Kidney (tissue), 14 donors: ENCODE data around the gene ABHD11. TPM values are rescaled to one million over a fixed set of nuclear protein-coding genes. Genes with fewer than 3 reads are reported as not detected.

Experiments used
- DNase-seq, 5 donors: peaks; one replicate each; pipeline ENCODE4 v3.0.0-alpha.2; 2013 to 2020
- FAIRE-seq: peaks from 2 replicates; lab custom pipeline; 2012; peaks lifted over from hg19 to GRCh38; lab: Jason Lieb, UNC
- H3K27ac ChIP-seq, 2 donors: one replicate each; pipeline ENCODE4 v1.7.0; 2013; ENCODE audit warnings: low read depth in 2 of 2, low read length in 2 of 2, inconsistent platforms in 1 of 2
- H3K27me3 ChIP-seq: one replicate; pipeline ENCODE4 v1.7.1; 2013; ENCODE audit warnings: low read length, inconsistent platforms; ENCODE audit not compliant: control insufficient read depth, insufficient read depth
- H3K36me3 ChIP-seq, 3 donors: one replicate each; pipeline versions ENCODE4 v1.7.0 to v1.7.1; 2013; ENCODE audit warnings: low read length in 3 of 3, control low read depth in 1 of 3, inconsistent platforms in 1 of 3; ENCODE audit not compliant: insufficient read depth in 3 of 3, control insufficient read depth in 2 of 3
- H3K4me1 ChIP-seq, 3 donors: one replicate each; pipeline versions ENCODE4 v1.7.0 to v1.7.1; 2013; ENCODE audit warnings: low read length in 3 of 3, inconsistent platforms in 1 of 3, low read depth in 1 of 3; ENCODE audit not compliant: control insufficient read depth in 2 of 3, insufficient read depth in 2 of 3
- H3K4me3 ChIP-seq, 3 donors: one replicate each; pipeline versions ENCODE4 v1.7.0 to v1.8.1; 2013; ENCODE audit warnings: low read length in 3 of 3, control low read depth in 1 of 3, inconsistent platforms in 1 of 3
- H3K9ac ChIP-seq, 3 donors: one replicate each; pipeline versions ENCODE4 v1.7.0 to v1.7.1; 2013; ENCODE audit warnings: low read length in 3 of 3, control low read depth in 1 of 3, inconsistent platforms in 1 of 3
- H3K9me3 ChIP-seq, 3 donors: one replicate each; pipeline versions ENCODE4 v1.7.0 to v1.7.1; 2013; ENCODE audit warnings: low read length in 3 of 3, control low read depth in 1 of 3, inconsistent platforms in 1 of 3; ENCODE audit not compliant: control insufficient read depth in 2 of 3, insufficient read depth in 1 of 3
- intact Hi-C: fragments of 100-400 bp; cut with DNase I; formaldehyde crosslinking; loops from one replicate; pipeline ENCODE4 v1.11.1; 2022
- polyA plus RNA-seq: library from polyadenylated mRNA; stranded (reverse); fragments of 350-450 nt; fragmentation: Illumina TruSeq; extraction: RNeasy Lipid Tissue Mini Kit (QIAGEN cat#74804); gene quantifications from one replicate; pipeline ENCODE4 v1.2.3, GENCODE V29; 2014; ENCODE audit warnings: low read depth, low replicate concordance; ENCODE audit not compliant: insufficient read depth
- total RNA-seq: library from RNA; stranded (reverse); fragmentation: NEBNext Ultra II Directional; extraction: Animal tissue kit (Norgen Biotek cat#: 25700); gene quantifications from one replicate; pipeline ENCODE4 v1.2.1, GENCODE V29; 2021
- TF ChIP-seq, protein P1 (sequence below): IDR thresholded peaks from 3 replicates; pipeline ENCODE4 v1.5.1; 2012; ENCODE audit warnings: mild to moderate bottlenecking, moderate library complexity, borderline replicate concordance; ENCODE audit not compliant: insufficient read depth; ENCODE audit errors: extremely low read depth
- donor health status: control.
- donor health status: control.
- donor health status: control.
- donor health status: control.
- donor health status: control.
- donor health status: DM: yes; HTN: yes; CAD: no.
- donor health status: Normal renal cell carcinoma (clear cell type).

ABHD11 gene
- total and polyA plus RNA-seq, 2 donors from 2014 or later: 55.3 to 95.7 TPM

DNA sequence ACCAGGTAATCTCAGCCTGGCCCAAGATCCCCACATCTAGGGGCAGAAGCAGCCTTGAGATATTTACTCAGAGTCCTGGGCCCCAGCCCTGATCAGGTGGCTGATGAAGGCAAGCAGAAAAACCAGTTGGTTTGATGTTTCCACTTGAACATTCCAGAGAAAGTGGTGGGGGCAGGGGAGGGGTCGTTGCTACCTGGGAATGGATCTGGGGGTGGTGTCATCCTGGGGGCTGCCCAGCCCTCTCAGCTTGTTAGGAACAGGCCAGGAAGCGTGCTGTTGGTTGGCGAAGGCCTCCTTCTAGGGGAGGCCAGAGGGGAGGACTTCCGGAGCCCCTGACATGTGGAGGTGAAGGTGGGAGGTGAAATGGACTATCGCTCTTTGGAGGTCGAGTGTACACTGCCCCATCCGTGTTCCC lies 3.7 kb upstream of the ABHD11 start:
- Histone ChIP-seq H3K4me1 (peaks cover 4 to 23% (median 19%) of the 10 kb centered on the region in 3 donors), H3K4me3 (peak overlapping the region in 2 of 3 donors; percentile 40 to 53), H3K9me3 (no peaks in the 10 kb centered on the region), H3K9ac (peak overlapping the region in 2 of 3 donors; percentile 46 to 87), H3K27me3 (no peaks in the 10 kb centered on the region), H3K27ac (peak overlapping the region; percentile 98 to 99), H3K36me3 (peaks cover 0 to 2% (median 2%) of the 10 kb centered on the region in 3 donors)
- intact Hi-C loops: no loop called here
- TF ChIP-seq, protein P1, sequence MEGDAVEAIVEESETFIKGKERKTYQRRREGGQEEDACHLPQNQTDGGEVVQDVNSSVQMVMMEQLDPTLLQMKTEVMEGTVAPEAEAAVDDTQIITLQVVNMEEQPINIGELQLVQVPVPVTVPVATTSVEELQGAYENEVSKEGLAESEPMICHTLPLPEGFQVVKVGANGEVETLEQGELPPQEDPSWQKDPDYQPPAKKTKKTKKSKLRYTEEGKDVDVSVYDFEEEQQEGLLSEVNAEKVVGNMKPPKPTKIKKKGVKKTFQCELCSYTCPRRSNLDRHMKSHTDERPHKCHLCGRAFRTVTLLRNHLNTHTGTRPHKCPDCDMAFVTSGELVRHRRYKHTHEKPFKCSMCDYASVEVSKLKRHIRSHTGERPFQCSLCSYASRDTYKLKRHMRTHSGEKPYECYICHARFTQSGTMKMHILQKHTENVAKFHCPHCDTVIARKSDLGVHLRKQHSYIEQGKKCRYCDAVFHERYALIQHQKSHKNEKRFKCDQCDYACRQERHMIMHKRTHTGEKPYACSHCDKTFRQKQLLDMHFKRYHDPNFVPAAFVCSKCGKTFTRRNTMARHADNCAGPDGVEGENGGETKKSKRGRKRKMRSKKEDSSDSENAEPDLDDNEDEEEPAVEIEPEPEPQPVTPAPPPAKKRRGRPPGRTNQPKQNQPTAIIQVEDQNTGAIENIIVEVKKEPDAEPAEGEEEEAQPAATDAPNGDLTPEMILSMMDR: no peak
- FAIRE-seq: no peak
- DNase-seq: peak; percentile 86 to 92 (median 90)

DNA sequence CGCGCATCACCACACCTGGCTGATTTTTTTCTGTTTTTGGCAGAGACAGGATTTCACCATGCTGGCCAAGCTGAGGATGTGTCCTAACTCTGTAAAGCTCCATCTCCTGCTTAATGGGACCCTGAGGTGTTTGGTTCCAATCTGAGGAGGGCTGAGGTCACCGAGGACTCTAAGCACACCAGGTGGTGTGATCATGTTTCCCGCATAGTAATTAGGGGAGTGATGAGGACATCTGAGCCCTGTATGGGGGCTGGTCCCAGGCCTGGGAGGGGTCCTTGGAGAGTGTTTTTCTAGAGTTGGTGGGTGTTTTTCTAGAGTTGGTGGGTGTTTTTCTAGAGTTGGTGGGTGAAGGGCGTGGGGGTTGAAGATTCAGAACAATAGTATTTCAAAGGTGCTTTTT lies 3.0 kb upstream of the ABHD11 start:
- Histone ChIP-seq H3K9me3 (no peaks in the 10 kb centered on the region), H3K36me3 (peaks cover 0 to 6% (median 5%) of the 10 kb centered on the region in 3 donors), H3K9ac (peak overlapping the region in 1 of 3 donors; percentile 87), H3K4me1 (peaks cover 4 to 23% (median 21%) of the 10 kb centered on the region in 3 donors), H3K27me3 (no peaks in the 10 kb centered on the region), H3K27ac (peak overlapping the region; percentile 98 to 99), H3K4me3 (no peak overlapping the region)
- intact Hi-C loops: no loop called here
- TF ChIP-seq, protein P1: no peak
- FAIRE-seq: no peak
- peak in 4 of 5 donors; percentile 74 to 88 (median 83) for DNase-seq

DNA sequence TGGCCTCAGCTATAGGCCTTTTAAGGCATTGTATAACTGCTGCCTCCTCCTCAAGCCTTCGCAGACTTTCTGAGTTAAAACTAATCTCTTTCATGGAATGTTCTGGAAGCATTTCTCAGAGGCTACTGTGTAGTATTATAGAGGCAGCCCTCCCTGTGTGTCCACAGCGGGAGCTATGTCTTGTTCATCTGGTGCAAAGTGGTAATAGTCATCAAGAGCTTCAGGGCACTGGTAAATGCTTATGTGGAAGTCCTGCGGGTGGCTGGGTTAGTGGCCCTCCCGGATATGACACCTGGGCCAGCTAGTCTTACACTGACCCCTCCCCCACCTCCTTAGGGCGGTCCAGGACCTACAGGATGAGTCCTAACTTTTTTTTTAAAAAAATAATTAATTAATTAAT lies 2.2 kb upstream of the ABHD11 start:
- TF ChIP-seq, protein P1: no peak
- Histone ChIP-seq H3K4me1 (peaks cover 4 to 23% (median 21%) of the 10 kb centered on the region in 3 donors), H3K36me3 (peaks cover 0 to 6% (median 5%) of the 10 kb centered on the region in 3 donors), H3K9ac (no peak overlapping the region), H3K27ac (peak overlapping the region; percentile 61 to 62), H3K9me3 (no peaks in the 10 kb centered on the region), H3K27me3 (no peaks in the 10 kb centered on the region), H3K4me3 (no peak overlapping the region)
- intact Hi-C loops: no loop called here
- FAIRE-seq: no peak
- DNase-seq: peak in 4 of 5 donors; percentile 55 to 81 (median 64)
